Rectal smooth muscle tissue (tissue), 1 donor: ENCODE measurements around the gene MAEA.

Source experiments
- H3K27ac ChIP-seq: one replicate; pipeline ENCODE4 v1.7.0; 2013; ENCODE audit warnings: low read depth, low read length, inconsistent platforms
- H3K27me3 ChIP-seq: one replicate; pipeline ENCODE4 v1.7.0; 2013; ENCODE audit warnings: low read length; ENCODE audit not compliant: control insufficient read depth, insufficient read depth
- H3K36me3 ChIP-seq: one replicate; pipeline ENCODE4 v1.7.0; 2013; ENCODE audit warnings: low read length; ENCODE audit not compliant: control insufficient read depth, insufficient read depth
- H3K4me1 ChIP-seq: one replicate; pipeline ENCODE4 v1.7.0; 2013; ENCODE audit warnings: low read length; ENCODE audit not compliant: control insufficient read depth, insufficient read depth
- H3K4me3 ChIP-seq: one replicate; pipeline ENCODE4 v1.7.0; 2013; ENCODE audit warnings: low read length
- H3K9ac ChIP-seq: one replicate; pipeline ENCODE4 v1.7.0; 2013; ENCODE audit warnings: low read length

MAEA gene

DNA sequence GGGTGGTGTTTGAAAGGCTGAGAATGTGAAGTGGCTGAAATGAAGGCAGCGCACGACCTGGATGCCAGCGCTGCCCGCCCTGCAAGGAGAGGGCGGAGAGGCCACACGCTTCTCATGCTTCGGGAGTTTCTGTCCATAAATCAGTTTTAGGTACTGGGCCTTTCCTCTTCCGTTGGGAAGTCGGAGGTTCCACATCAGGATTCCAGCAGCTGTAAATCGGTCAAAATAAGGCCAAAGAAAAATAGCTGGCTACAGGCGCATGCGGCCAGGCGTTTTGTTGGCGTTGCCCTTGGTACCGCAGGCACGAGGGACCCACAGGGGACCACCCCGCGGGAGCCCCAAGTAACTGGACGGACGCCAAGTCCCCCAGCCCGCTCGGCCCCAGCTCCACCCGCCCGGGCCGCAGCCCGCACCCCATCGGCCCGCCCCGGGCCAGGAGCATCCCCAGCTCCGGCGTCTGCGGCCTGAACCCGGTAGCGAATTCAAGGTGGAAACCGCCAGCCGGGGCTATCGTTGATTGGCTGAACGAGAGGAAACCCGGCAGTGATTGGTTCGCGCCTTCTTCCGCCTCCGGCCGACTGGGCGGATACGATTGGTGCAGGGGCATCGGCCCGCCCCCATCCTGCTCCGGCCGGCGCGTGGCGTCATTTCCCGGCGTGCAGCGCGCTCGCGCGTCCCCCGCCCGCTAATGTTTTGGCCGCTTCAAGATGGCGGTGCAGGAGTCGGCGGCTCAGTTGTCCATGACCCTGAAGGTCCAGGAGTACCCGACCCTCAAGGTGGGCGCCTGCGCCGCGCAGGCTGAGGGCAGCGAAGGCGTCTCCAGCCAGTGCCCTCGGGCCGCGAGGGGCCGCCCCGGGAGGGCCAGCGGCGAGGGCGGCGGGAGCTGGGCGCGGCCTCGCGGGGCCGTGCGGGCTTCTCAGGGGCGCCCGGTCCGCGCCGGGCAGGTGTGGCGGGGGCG lies at the start of gene MAEA:
MAEA (plus strand) TSS at position 685 of the 958 bp plus-strand sequence; CDS start at position 708, 23 bp downstream.
- H3K4me3 ChIP-seq = peak within 1 kb of the TSS; percentile 91
- H3K27ac ChIP-seq = peak within 1 kb of the TSS; percentile 82
- no peaks in the 10 kb centered on the region for H3K27me3 ChIP-seq
- H3K36me3 ChIP-seq = no peaks in the 10 kb centered on the region
- peak within 1 kb of the TSS; percentile 89 for H3K9ac ChIP-seq
- H3K4me1 ChIP-seq = peaks cover 14% of the 10 kb centered on the region

DNA sequence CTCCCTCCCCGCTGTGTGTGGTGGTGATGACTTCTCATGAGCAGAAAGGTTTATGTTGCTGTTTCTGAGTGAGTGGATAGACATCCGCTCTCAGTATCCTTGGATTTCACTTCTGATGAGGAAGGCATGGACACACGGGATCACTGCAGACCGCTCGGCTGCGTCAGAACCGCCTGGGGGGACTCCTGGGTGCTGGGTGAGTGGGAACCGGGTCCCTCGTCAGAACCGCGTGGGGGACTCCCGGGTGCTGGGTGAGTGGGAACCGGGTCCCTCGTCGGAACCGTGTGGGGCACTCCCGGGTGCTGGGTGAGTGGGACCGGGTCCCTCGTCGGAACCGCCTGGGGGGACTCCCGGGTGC lies 49.8 kb upstream of the MAEA start:
- H3K36me3 ChIP-seq = peaks cover 34% of the 10 kb centered on the region

DNA sequence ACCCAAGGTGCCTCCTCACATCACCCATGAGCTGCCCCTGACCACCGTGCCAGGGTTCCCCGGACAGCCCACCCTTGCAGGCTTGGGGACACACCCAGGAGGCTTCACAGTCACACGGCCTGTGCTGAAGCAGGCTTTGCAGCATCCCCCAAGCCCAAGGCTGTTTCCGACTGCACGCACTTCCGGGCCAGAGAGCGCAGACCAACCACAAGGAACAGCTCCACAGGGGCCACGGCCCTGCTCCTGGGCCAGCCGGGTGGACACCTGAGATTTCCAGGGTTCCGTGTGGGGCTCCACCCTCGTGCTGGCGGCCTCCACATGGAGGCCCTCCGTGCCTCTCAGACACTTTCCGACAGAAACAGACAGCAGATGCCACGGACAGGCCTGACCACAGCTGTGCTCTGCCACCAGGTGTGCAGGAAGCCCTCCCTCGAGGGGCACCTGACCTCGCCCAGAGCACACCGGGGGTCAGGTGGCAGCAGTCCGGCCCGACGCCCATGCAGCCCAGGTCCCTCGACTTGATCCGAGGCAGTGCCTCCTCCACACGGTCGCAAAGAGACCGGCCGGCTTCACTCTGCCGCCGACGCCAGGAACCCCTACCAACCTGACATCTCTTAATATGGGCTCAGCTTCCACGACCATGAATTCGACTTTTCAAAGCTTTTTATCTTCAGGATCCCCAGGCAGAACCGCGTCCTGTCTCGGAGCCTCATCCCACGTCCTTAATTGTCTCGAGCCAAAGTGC lies 48.8 kb upstream of the MAEA start:
- Histone ChIP-seq H3K27ac (no peak overlapping the region), H3K27me3 (no peaks in the 10 kb centered on the region), H3K9ac (no peak overlapping the region), H3K4me1 (peaks cover 17% of the 10 kb centered on the region), H3K4me3 (no peak overlapping the region), H3K36me3 (peaks cover 25% of the 10 kb centered on the region)

More for the DNA sequence above, 49.8 kb upstream of the MAEA start:
- Histone ChIP-seq H3K4me3 (no peak overlapping the region), H3K9ac (no peak overlapping the region), H3K4me1 (peaks cover 10% of the 10 kb centered on the region), H3K27ac (no peak overlapping the region), H3K27me3 (no peaks in the 10 kb centered on the region)

GRCh38 chr4:1241466-1241935 lies 48.2 kb upstream of the MAEA start:
- H3K27ac ChIP-seq = no peak overlapping the region
- no peaks in the 10 kb centered on the region for H3K27me3 ChIP-seq
- no peak overlapping the region for H3K9ac ChIP-seq
- H3K36me3 ChIP-seq = peaks cover 21% of the 10 kb centered on the region
- no peak overlapping the region for H3K4me3 ChIP-seq
- H3K4me1 ChIP-seq = peaks cover 24% of the 10 kb centered on the region

DNA sequence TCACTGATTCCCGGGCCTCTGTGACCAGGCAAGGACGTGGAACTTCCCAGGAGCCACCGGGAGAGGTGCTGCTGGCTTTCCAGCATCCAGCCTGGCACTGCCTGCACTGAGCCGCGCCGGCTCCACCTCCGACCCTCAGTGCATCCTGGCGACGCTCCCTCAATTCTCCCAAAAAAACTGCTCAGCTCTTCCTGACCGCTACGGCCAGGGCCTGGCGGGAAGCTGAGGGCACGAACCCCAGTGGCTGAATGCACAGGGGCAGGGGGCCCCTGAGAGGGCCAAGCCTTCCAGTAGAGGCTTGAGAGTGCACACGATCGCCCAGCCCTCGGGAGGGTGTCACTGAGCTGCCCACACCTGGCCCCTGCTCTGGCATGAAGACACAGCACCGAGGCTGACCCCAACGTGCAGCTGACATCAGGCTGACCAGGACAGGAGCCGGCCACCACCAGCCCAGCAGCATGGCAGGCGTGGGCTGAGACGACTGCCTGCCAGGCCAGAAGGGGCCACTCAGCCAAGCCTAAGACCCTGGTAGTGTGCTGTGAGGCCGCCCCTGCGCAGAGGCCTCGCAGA lies 47.7 kb upstream of the MAEA start:
- Histone ChIP-seq H3K4me3 (no peak overlapping the region), H3K4me1 (peaks cover 29% of the 10 kb centered on the region), H3K36me3 (peaks cover 21% of the 10 kb centered on the region), H3K27me3 (no peaks in the 10 kb centered on the region), H3K27ac (no peak overlapping the region), H3K9ac (no peak overlapping the region)

- Histone ChIP-seq H3K27me3 (no peaks in the 10 kb centered on the region), H3K4me3 (no peak overlapping the region), H3K36me3 (peaks cover 19% of the 10 kb centered on the region), H3K27ac (no peak overlapping the region), H3K4me1 (peaks cover 33% of the 10 kb centered on the region), H3K9ac (no peak overlapping the region)
These were observed 46.9 kb upstream of the MAEA start for GRCh38 chr4:1242506-1243450.

DNA sequence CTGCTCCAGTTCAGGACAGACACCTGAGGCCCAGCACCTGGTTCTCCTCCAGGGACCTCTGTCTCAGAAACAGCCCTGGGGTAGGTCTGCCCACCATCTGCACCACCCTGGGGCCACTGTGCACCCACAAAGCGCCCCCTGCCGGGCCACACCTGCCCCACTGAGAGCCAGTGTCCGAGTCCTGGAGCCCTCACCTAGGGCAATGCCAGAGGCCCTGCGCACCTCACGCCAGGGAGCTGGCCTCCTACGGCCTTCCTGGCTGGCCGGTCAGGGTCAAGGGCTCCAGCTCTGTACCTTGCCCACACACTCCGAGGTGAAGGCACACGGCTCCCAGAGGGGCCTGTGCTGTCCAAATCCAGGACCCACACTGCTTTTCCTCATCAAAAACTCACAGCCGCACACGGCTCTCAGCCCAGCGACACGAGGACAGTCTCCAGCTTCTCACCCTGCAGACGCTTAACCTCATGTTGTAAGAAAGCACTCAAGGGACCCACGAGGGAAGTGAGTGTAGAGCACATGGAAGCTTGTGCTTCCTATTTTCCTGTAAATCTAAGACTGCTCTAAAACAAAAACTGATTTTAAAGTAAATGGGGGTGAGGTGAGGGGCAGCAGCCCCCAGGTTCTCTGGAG lies 46.1 kb upstream of the MAEA start:
- no peak overlapping the region for H3K27ac ChIP-seq
- no peak overlapping the region for H3K4me3 ChIP-seq
- peaks cover 33% of the 10 kb centered on the region for H3K4me1 ChIP-seq
- H3K9ac ChIP-seq = no peak overlapping the region
- H3K27me3 ChIP-seq = no peaks in the 10 kb centered on the region
- peaks cover 12% of the 10 kb centered on the region for H3K36me3 ChIP-seq

DNA sequence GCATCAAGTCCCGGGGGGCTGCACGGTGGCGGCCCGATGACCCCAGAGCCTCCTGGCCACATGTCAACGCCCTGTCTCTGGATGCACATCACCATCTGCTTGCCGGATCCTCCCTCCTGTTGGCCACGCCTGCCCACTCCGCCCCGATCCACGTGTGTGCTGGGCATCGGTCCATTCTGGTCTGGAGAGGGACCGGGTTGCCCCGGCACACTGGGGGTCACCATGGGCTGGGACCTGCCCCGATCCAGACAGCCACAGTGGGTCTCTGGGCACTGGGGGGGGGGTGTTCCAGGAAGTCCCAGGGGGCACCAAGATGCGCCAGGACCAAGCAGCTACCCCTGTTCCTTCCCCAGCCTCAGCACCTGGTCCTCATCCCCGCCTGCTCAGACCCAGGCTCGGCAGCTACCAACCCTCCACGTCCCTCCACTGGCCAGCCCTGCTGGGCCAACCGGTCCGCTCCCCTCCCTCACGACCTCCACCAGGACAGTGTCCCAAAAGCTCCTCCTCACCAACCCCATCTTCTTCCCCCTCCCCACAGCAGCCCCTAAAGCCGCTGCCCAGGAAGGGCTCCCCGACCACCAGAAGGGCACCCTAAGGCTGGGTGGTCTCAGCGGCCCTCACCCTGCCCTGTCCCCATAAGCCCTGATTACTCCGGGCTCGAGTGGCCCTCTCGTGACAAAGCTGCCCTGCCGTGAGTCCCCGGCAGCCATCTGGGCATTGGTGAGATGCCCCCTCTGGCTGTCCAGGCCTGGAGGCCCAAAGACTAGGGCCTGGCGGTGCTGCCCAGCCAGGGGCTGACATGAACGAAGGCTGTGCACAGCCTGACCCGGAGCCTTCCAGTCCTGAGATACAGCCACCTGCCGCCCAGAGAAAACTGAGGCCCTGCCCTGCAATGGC lies 45.4 kb upstream of the MAEA start:
- Histone ChIP-seq H3K4me3 (no peak overlapping the region), H3K27me3 (no peaks in the 10 kb centered on the region), H3K36me3 (peaks cover 7% of the 10 kb centered on the region), H3K27ac (no peak overlapping the region), H3K4me1 (peaks cover 33% of the 10 kb centered on the region), H3K9ac (no peak overlapping the region)

DNA sequence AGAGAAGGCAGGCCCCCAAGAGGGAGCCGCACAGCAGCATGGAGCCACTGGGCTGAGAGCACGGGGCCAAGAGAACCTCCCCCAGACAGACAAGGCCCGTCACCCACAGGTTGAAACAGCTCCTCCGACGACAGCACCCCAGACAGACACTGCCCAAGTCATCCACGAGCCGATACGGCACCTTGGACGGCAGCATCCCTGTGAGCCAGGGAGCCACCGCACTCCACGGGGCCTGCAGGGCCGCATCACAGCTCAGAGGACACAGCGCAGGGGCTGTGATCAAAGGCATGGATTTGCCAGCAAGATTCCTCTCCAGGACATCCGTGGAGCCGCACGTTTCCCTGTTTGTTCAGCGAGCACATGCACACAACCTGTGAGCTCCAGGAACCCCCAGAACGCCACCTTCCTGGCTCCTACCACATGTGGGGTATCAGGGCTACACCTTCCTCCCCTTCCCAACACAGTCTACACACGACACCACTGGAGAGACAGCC lies 44.7 kb upstream of the MAEA start:
- Histone ChIP-seq H3K27me3 (no peaks in the 10 kb centered on the region), H3K4me3 (no peak overlapping the region), H3K4me1 (peaks cover 35% of the 10 kb centered on the region), H3K27ac (no peak overlapping the region), H3K36me3 (no peaks in the 10 kb centered on the region), H3K9ac (no peak overlapping the region)

- Histone ChIP-seq H3K36me3 (no peaks in the 10 kb centered on the region), H3K9ac (no peak overlapping the region), H3K4me3 (no peak overlapping the region), H3K4me1 (peaks cover 41% of the 10 kb centered on the region), H3K27ac (peak overlapping the region; percentile 12), H3K27me3 (no peaks in the 10 kb centered on the region)
These were observed 44.1 kb upstream of the MAEA start for GRCh38 chr4:1245481-1246051.
